Astrocyte (in vitro differentiated cells and primary cell): ENCODE measurements around the gene JAM3. TPM values are rescaled to one million over a fixed set of nuclear protein-coding genes. Genes with fewer than 3 reads are reported as not detected.

Experiments
- DNase-seq: peaks from one replicate; pipeline ENCODE4 v3.0.0-alpha.2; 2010; ENCODE audit warnings: low read depth
- FAIRE-seq: peaks from 2 replicates; lab custom pipeline; 2011; peaks lifted over from hg19 to GRCh38; lab: Jason Lieb, UNC
- H2AFZ ChIP-seq: 2 replicates; pipeline ENCODE4 v1.6.0; 2012; ENCODE audit warnings: low read depth, low read length, inconsistent platforms
- H3K27ac ChIP-seq: 2 replicates; pipeline ENCODE4 v1.5.1; 2011; ENCODE audit warnings: low read depth, low read length, inconsistent platforms
- H3K27me3 ChIP-seq: 2 replicates; pipeline ENCODE4 v1.6.0; 2011; ENCODE audit warnings: low read length, inconsistent platforms; ENCODE audit not compliant: insufficient read depth
- H3K36me3 ChIP-seq: 2 replicates; pipeline ENCODE4 v1.5.1; 2011; ENCODE audit warnings: low read length, inconsistent platforms; ENCODE audit not compliant: insufficient read depth
- H3K4me1 ChIP-seq: 2 replicates; pipeline ENCODE4 v1.5.1; 2011; ENCODE audit warnings: low read length, inconsistent platforms; ENCODE audit not compliant: insufficient read depth
- H3K4me2 ChIP-seq: 2 replicates; pipeline ENCODE4 v1.6.0; 2012; ENCODE audit warnings: low read length, inconsistent platforms
- H3K4me3 ChIP-seq: 2 replicates; pipeline ENCODE4 v1.5.1; 2011; ENCODE audit warnings: low read depth, mild to moderate bottlenecking, low read length, inconsistent platforms; ENCODE audit not compliant: insufficient read depth
- H3K79me2 ChIP-seq: 2 replicates; pipeline ENCODE4 v1.6.0; 2012; ENCODE audit warnings: mild to moderate bottlenecking, low read length, inconsistent platforms; ENCODE audit not compliant: insufficient read depth
- H3K9ac ChIP-seq: 2 replicates; pipeline ENCODE4 v1.6.0; 2012; ENCODE audit warnings: mild to moderate bottlenecking, low read length, inconsistent platforms
- H3K9me3 ChIP-seq: 2 replicates; pipeline ENCODE4 v1.5.1; 2012; ENCODE audit warnings: low read depth, mild to moderate bottlenecking, low read length, inconsistent platforms; ENCODE audit not compliant: insufficient read depth
- H4K20me1 ChIP-seq: 2 replicates; pipeline ENCODE4 v1.6.0; 2012; ENCODE audit warnings: low read length, inconsistent platforms; ENCODE audit not compliant: insufficient read depth
- H3K27ac Mint-ChIP-seq: one replicate; pipeline ENCODE4 v1.8.0; 2021; ENCODE audit warnings: mild to moderate bottlenecking, mixed read lengths; ENCODE audit not compliant: unreplicated experiment
- H3K27me3 Mint-ChIP-seq: one replicate; pipeline ENCODE4 v1.8.0; 2021; ENCODE audit warnings: low read depth, mixed read lengths; ENCODE audit not compliant: unreplicated experiment
- H3K36me3 Mint-ChIP-seq: one replicate; pipeline ENCODE4 v1.8.0; 2021; ENCODE audit warnings: low read depth, mixed read lengths; ENCODE audit not compliant: unreplicated experiment
- H3K4me1 Mint-ChIP-seq: one replicate; pipeline ENCODE4 v1.8.0; 2021; ENCODE audit warnings: low read depth, mixed read lengths; ENCODE audit not compliant: unreplicated experiment
- H3K4me3 Mint-ChIP-seq: one replicate; pipeline ENCODE4 v1.8.0; 2021; ENCODE audit warnings: mild to moderate bottlenecking, moderate library complexity, mixed read lengths; ENCODE audit not compliant: unreplicated experiment
- H3K9me3 Mint-ChIP-seq: one replicate; pipeline ENCODE4 v1.8.0; 2021; ENCODE audit warnings: mild to moderate bottlenecking, mixed read lengths; ENCODE audit not compliant: unreplicated experiment
- EZH2 ChIP-seq: IDR thresholded peaks from 2 replicates; pipeline ENCODE4 v1.6.1; 2012; ENCODE audit warnings: mild to moderate bottlenecking, low read length, inconsistent platforms; ENCODE audit not compliant: insufficient read depth
- total RNA-seq: library from RNA; stranded (reverse); gene quantifications from 2 replicates; pipeline ENCODE4 v1.2.1, GENCODE V29; 2021
- TF ChIP-seq, protein P1 (sequence below): IDR thresholded peaks from 2 replicates; pipeline ENCODE4 v1.5.1; 2011; ENCODE audit warnings: low read depth, mild to moderate bottlenecking, inconsistent platforms, low read length, moderate library complexity; ENCODE audit not compliant: insufficient read depth

Gene JAM3
- total RNA-seq, 1 donor from 2014 or later: 88.3 TPM

DNA sequence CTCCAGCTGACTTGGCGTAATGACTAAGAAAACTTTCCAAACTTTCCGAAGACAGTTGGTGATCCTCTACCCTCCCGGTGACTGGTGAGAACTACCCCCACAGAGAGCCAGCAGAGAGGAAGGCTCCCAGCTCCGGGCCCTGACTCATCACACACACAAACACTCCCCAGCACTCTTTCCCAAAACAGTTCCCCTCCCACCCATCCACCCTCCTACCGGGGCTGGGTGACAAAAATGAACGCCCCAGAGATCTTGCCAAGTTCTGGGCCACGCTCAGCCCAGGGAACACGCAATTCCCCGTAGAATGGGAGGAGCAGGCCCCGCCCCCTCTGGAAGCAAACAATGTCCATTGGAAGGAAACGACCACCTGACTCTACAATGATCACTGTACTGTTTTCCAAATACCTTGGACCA is 21.3 kb upstream of the JAM3 start:
- H3K79me2 ChIP-seq: no peaks in the 10 kb centered on the region
- no peak overlapping the region for H3K4me3 ChIP-seq
- H2AFZ ChIP-seq: peak overlapping the region; percentile 68
- Mint-ChIP-seq H3K36me3 (no peaks in the 10 kb centered on the region), H3K27ac (no peak overlapping the region), H3K4me3 (no peak overlapping the region), H3K27me3 (peaks cover 14% of the 10 kb centered on the region), H3K9me3 (no peaks in the 10 kb centered on the region), H3K4me1 (peaks cover 27% of the 10 kb centered on the region)
- no peaks in the 10 kb centered on the region for H3K36me3 ChIP-seq
- H3K9me3 ChIP-seq: no peaks in the 10 kb centered on the region
- peak; percentile 73 for DNase-seq
- peak overlapping the region; percentile 77 for H3K4me2 ChIP-seq
- H3K9ac ChIP-seq: peak overlapping the region; percentile 32
- TF ChIP-seq EZH2: no peak
- TF ChIP-seq, protein P1, sequence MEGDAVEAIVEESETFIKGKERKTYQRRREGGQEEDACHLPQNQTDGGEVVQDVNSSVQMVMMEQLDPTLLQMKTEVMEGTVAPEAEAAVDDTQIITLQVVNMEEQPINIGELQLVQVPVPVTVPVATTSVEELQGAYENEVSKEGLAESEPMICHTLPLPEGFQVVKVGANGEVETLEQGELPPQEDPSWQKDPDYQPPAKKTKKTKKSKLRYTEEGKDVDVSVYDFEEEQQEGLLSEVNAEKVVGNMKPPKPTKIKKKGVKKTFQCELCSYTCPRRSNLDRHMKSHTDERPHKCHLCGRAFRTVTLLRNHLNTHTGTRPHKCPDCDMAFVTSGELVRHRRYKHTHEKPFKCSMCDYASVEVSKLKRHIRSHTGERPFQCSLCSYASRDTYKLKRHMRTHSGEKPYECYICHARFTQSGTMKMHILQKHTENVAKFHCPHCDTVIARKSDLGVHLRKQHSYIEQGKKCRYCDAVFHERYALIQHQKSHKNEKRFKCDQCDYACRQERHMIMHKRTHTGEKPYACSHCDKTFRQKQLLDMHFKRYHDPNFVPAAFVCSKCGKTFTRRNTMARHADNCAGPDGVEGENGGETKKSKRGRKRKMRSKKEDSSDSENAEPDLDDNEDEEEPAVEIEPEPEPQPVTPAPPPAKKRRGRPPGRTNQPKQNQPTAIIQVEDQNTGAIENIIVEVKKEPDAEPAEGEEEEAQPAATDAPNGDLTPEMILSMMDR: no peak
- peaks cover 8% of the 10 kb centered on the region for H3K4me1 ChIP-seq
- H3K27ac ChIP-seq: peak overlapping the region; percentile 27
- peak; percentile 45 for FAIRE-seq
- H3K27me3 ChIP-seq: no peaks in the 10 kb centered on the region
- no peaks in the 10 kb centered on the region for H4K20me1 ChIP-seq

DNA sequence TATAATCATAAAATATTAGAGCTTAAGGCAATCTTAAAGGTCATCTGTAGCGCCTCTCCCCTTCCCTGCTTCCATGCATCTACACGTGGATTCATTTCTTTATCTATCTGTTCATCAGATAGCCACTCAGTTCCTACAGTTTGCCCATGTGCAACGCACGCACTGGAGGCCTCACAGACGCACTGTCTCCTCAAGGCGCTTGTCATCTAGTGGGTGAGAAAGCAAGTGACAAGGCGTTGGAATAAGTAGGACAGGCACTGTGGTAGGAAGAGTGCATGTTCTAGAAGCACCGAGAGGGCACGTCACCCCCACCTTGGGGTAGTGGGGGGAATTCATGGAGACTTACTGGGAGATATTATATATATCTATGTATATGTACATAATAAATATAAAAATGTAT is 20.8 kb upstream of the JAM3 start:
- Histone ChIP-seq H3K27me3 (no peaks in the 10 kb centered on the region), H3K4me1 (peaks cover 8% of the 10 kb centered on the region), H3K9me3 (no peaks in the 10 kb centered on the region), H2AFZ (peak overlapping the region; percentile 68), H3K4me2 (peak overlapping the region; percentile 77), H3K4me3 (no peak overlapping the region), H4K20me1 (no peaks in the 10 kb centered on the region), H3K36me3 (no peaks in the 10 kb centered on the region), H3K9ac (no peak overlapping the region), H3K79me2 (no peaks in the 10 kb centered on the region), H3K27ac (no peak overlapping the region)
- DNase-seq (no peak), FAIRE-seq (no peak)
- TF ChIP-seq, protein P1: no peak
- TF ChIP-seq EZH2: no peak
- no peaks in the 10 kb centered on the region for H3K9me3 Mint-ChIP-seq
- H3K27me3 Mint-ChIP-seq: peaks cover 14% of the 10 kb centered on the region
- H3K27ac Mint-ChIP-seq: no peak overlapping the region
- H3K36me3 Mint-ChIP-seq: no peaks in the 10 kb centered on the region
- H3K4me3 Mint-ChIP-seq: no peak overlapping the region
- H3K4me1 Mint-ChIP-seq: peaks cover 25% of the 10 kb centered on the region

DNA sequence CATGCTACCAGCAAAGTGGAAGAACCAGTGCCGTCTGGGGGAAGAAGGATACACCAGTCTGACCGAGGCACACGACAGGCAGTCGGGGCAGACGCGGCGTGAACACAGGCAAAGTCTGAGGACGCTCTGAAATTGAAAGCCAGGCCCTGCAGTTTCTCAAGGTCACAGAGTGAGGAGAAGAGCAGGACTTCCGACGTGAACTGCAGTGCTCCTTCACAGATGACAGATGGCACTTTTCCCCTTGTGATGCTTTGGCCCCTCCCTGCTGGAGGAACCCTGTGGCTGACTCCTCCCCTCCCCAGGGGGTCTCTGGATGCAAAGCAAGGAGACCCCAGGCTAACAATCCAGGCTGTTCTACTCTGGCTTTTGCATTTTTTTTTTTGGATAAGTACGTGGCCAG is 19.6 kb upstream of the JAM3 start:
- Histone ChIP-seq H2AFZ (peak overlapping the region; percentile 6), H4K20me1 (no peaks in the 10 kb centered on the region), H3K79me2 (no peaks in the 10 kb centered on the region), H3K4me2 (no peak overlapping the region), H3K36me3 (no peaks in the 10 kb centered on the region), H3K27me3 (no peaks in the 10 kb centered on the region), H3K9me3 (no peaks in the 10 kb centered on the region), H3K4me3 (no peak overlapping the region), H3K27ac (no peak overlapping the region), H3K4me1 (peaks cover 8% of the 10 kb centered on the region), H3K9ac (no peak overlapping the region)
- TF ChIP-seq EZH2: no peak
- TF ChIP-seq, protein P1: no peak
- FAIRE-seq: no peak
- H3K9me3 Mint-ChIP-seq: no peaks in the 10 kb centered on the region
- no peaks in the 10 kb centered on the region for H3K36me3 Mint-ChIP-seq
- peaks cover 11% of the 10 kb centered on the region for H3K27me3 Mint-ChIP-seq
- H3K4me1 Mint-ChIP-seq: peaks cover 20% of the 10 kb centered on the region
- no peak overlapping the region for H3K27ac Mint-ChIP-seq
- H3K4me3 Mint-ChIP-seq: no peak overlapping the region
- DNase-seq: no peak
